Left ventricle myocardium superior (tissue), 1 donor: Measurements from ENCODE around the gene ZBTB20. TPM values are rescaled to one million over a fixed set of nuclear protein-coding genes. Genes with fewer than 3 reads are reported as not detected.

Experiments used
- ATAC-seq: fragments of 200-7000 bp; cut with Tn5 transposase; one replicate; pipeline ENCODE4 v1.9.1; 2020; ENCODE audit warnings: mild to moderate bottlenecking, moderate library complexity
- DNase-seq: peaks from one replicate; pipeline ENCODE4 v3.0.0-alpha.2; 2020
- intact Hi-C: fragments of 100-400 bp; cut with micrococcal nuclease; formaldehyde crosslinking; loops from one replicate; pipeline ENCODE4 v1.11.0; 2022
- total RNA-seq: library from RNA; stranded (reverse); fragmentation: NEBNext Ultra II Directional; extraction: Animal tissue kit (Norgen Biotek cat#: 25700); gene quantifications from one replicate; pipeline ENCODE4 v1.2.1, GENCODE V29; 2021
- donor health status: DM: no; HTN: yes; CAD: no; lungs with severe emphysema.

Gene ZBTB20
- total RNA-seq, 1 donor from 2014 or later, result 57.5 TPM

GRCh38 chr3:114716916-114717315 is 430.2 kb downstream of the ZBTB20 start:
- intact Hi-C loops, result no loop called here
- DNase-seq (no peak), ATAC-seq (no peak)

- intact Hi-C loops, result no loop called here
- no peak for DNase-seq
- no peak for ATAC-seq
Observed at GRCh38 chr3:114716126-114716525, 431.0 kb downstream of the ZBTB20 start.

- ATAC-seq, result no peak
- intact Hi-C loops, result no loop called here
Observed at GRCh38 chr3:114714957-114715460, 432.1 kb downstream of the ZBTB20 start.

DNA sequence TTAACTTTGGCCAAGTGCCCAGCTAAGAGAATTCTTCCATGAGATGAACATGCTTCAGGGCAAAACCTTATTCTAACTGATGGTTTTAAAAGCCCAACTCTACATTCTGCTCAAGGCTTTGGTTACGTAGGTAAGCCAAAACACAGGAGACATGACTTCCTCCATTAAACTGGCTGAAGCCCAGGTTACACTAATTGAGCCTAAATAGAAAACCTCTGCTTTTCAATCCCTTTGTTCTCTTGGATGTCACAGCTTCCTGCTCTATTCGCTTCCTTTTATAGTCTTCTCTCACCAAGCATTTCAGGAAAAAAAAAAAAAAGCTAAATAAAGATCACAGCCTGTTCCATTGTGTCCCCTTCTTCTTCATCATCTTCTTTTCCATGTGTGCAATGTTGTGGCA is 432.9 kb downstream of the ZBTB20 start:
- intact Hi-C loops, result no loop called here
- DNase-seq, result no peak
- ATAC-seq, result peak; percentile 26

More at GRCh38 chr3:114714957-114715460, 432.1 kb downstream of the ZBTB20 start:
- no peak for DNase-seq

GRCh38 chr3:114712728-114713492 is 434.2 kb downstream of the ZBTB20 start:
- DNase-seq (no peak), ATAC-seq (peak; percentile 57)
- intact Hi-C loops, result no loop called here

DNA sequence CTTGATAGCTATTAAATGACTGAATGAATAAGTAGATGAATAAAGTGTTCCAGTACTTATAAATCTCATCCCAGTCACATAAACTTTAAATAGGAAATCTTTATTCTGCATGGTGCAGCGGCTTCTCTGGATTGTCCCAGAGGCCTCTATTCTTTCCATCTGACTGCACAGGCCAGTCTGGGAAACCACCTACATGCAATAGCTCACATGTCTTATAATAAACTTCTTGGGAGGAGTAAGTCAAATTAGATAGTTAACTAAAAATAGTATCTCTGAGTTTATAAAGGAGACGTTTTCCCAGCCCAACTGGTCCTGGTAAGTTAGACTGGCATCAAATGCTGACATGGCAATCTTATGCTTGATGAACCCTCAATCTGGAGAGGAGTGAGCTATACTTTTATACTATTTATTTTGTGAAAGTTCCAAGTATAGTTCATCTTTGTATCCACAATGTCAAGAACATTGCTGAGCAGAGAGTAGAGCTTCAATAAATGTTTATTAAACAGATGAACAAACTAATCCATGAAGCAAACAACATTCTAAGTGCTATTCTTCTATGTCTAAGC is 435.7 kb downstream of the ZBTB20 start:
- ATAC-seq, result no peak
- no peak for DNase-seq
- intact Hi-C loops, result no loop called here

DNA sequence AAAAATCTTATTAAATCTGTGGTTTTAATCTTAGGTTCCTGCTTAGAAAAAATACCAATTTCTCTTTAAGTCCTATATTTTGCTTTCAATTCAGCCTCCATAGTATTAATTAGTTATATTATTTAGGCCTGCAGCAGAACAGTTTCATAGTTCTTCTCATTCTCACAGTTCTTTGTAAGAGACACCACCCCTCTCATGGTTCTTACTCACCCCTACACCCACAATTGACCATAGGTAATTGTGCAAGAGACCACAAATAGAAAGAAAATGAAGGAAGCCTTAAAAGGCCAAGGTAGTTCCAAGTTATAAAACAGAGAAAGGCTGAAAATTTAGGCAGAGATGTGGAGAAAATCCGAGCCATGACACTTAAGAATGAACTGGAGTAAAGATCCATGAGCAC is 438.0 kb downstream of the ZBTB20 start:
- ATAC-seq (no peak), DNase-seq (no peak)
- intact Hi-C loops, result no loop called here

- DNase-seq (no peak), ATAC-seq (no peak)
- intact Hi-C loops, result no loop called here
Observed at GRCh38 chr3:114707252-114707860, 439.7 kb downstream of the ZBTB20 start.

DNA sequence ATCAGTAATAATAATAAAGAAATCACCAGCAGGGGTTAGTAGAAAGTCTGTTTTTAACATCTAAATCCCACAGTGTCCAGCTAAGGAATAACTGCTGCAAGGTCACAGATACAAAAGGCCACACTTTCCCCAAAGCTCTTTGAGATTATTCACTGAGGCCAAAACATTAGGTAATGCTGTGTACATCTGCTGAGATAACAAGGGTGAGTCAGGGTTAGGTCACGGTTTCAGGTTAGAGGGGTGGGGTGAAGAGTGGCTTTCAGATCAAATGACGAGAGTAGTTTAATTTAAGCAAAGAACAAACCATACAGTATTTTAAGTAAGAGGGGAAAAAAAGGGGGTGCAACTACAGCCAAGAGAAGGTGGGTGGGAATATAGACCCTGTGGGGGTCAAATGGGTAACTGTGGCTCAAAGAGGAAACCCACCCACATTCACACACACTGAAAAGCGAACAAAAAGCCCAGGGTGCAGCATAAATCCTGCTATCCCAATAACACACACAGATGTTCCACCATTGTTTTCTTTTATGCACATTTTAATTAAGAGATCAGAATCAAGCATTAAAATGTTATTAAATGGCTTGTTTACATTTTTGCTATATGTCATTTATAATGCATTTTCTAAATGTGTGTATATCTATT is 440.4 kb downstream of the ZBTB20 start:
- peak; percentile 87 for ATAC-seq
- intact Hi-C loops, result no loop called here
- DNase-seq, result no peak

- intact Hi-C loops, result no loop called here
- DNase-seq, result no peak
- ATAC-seq, result no peak
Observed at GRCh38 chr3:114700637-114701234, 446.4 kb downstream of the ZBTB20 start.

GRCh38 chr3:114698146-114699105 is 448.7 kb downstream of the ZBTB20 start:
- intact Hi-C loops, result no loop called here
- ATAC-seq, result no peak

DNA sequence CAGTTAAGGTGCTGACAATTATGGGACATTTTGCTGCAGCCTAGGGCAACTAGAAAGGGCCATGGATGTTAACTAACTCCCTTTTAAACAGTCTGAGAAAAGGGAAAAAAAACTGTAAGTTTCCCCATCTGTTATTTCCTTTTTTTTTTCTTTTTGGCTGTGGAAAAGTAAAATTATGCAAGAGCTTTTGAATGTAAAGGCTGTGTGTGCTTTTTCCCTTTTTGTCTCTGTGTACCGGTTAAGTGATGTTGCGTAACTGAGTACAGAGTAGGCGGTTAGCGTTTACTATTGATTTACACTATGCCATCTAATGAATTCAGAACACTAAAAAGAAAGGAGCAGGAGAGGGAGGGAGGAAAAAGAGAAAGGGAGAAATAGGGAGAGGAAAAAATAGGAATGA is 449.7 kb downstream of the ZBTB20 start:
- intact Hi-C loops, result no loop called here
- DNase-seq (no peak), ATAC-seq (peak; percentile 71)

More at GRCh38 chr3:114698146-114699105, 448.7 kb downstream of the ZBTB20 start:
- DNase-seq, result no peak

- intact Hi-C loops, result no loop called here
- no peak for DNase-seq
- ATAC-seq, result no peak
Observed at GRCh38 chr3:114694251-114694650, 452.8 kb downstream of the ZBTB20 start.

DNA sequence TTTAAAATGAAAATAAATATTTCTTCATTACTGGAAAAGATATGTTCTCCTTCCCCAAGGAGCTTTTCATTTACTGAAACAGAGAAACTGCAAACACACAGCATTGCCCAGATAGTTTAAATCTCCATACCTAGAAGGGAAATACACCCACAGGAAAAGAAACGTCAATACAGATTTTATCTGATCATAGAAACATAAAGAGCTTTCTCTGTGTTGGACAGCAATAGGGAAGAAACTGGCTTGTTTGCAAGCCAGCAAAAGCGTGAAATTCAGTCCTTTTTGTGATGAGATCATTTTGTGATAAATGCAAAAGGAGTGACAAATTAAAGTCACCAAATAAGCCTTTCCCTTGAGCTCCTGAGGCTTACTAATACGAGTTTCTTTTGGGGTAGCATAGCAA is 455.2 kb downstream of the ZBTB20 start:
- no peak for DNase-seq
- intact Hi-C loops, result no loop called here
- no peak for ATAC-seq

- no peak for ATAC-seq
- no peak for DNase-seq
- intact Hi-C loops, result no loop called here
Observed at GRCh38 chr3:114690911-114691310, 456.2 kb downstream of the ZBTB20 start.

DNA sequence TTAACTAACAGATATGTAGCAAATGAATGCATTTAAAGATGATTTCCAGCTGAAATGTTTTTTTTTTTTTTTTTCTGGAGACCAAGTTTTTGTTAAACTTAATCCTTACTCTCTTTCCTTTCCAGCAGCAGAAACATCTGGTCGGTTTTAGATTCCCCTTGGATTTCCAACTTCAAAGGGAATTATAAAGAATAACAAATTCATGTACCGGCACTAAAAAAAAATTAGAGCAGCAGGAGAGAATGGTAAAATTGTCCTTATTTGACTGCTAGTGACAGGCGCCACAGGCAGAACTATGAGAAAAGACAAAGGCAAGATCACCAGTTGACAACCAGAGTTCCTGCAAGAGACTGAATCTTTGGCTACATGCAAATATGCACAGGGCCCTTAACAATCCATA is 459.9 kb downstream of the ZBTB20 start:
- intact Hi-C loops, result no loop called here
- ATAC-seq, result peak; percentile 53
- DNase-seq, result no peak

DNA sequence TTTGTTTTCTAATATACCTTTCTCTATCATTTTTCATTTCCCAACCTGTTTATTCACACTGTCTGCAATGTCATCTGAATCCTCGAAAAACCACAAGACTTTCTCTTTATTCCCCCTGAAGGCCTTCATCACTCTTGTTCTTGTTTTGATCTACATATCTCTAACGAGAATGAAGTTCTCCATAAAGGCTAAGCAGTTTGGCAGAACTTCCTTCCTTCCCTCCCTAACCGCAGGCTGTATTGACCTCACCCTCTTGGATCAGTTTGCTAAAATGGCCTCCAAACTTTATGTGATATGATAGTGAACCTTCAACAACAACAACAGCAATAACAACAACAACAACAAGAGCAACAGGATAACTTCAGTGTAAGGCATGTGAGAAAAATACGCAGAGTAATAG is 460.5 kb downstream of the ZBTB20 start:
- intact Hi-C loops, result no loop called here
- DNase-seq (no peak), ATAC-seq (peak; percentile 79)

GRCh38 chr3:114685161-114685560 is 461.9 kb downstream of the ZBTB20 start:
- intact Hi-C loops, result no loop called here
- ATAC-seq, result no peak
- no peak for DNase-seq
